OCI-LY3 (cell line): ENCODE data around the gene ABCA10.
"Not testable (repeated sequence)": the region's sequence is repeated elsewhere in the genome, so short reads cannot be mapped to it uniquely, and the experiment has no call there.

Experiments
- H2AFZ ChIP-seq: fragments of 200-600, 300-600 bp; shearing (Covaris generic); 2 replicates; pipeline ENCODE4 v1.6.0; 2014; ENCODE audit warnings: antibody characterized with exemption, low read depth, low read length
- H3K27ac ChIP-seq: fragments of 200-600, 300-600 bp; sonication (generic); 2 replicates; pipeline ENCODE4 v1.5.1; 2014; ENCODE audit warnings: mild to moderate bottlenecking, low read length, moderate library complexity, mixed read lengths
- H3K27me3 ChIP-seq: fragments of 200-600, 300-600 bp; sonication (generic); 2 replicates; pipeline ENCODE4 v1.6.1; 2014; ENCODE audit warnings: low read depth, low read length, mixed read lengths
- H3K36me3 ChIP-seq: fragments of 200-600, 300-600 bp; sonication (generic); replicated peaks from 2 replicates; pipeline ENCODE3; 2014; ENCODE audit warnings: low read depth, low read length, mixed read lengths
- H3K4me1 ChIP-seq: fragments of 300-600, 200-600 bp; sonication (generic); 2 replicates; pipeline ENCODE4 v1.6.1; 2014; ENCODE audit warnings: low read length, mixed read lengths
- H3K4me2 ChIP-seq: fragments of 200-600, 300-600 bp; sonication (generic); 2 replicates; pipeline ENCODE4 v1.6.1; 2014; ENCODE audit warnings: low read length, mixed read lengths
- H3K4me3 ChIP-seq: fragments of 300-600, 200-600 bp; sonication (generic); 2 replicates; pipeline ENCODE4 v1.5.1; 2014; ENCODE audit warnings: antibody characterized with exemption, mild to moderate bottlenecking, low read length, moderate library complexity
- H3K79me2 ChIP-seq: fragments of 300-600, 200-600 bp; shearing (Covaris generic); 2 replicates; pipeline ENCODE4 v1.6.1; 2014; ENCODE audit warnings: mild to moderate bottlenecking, low read length, mixed read lengths
- H3K9ac ChIP-seq: fragments of 300-600, 200-600 bp; shearing (Covaris generic); 2 replicates; pipeline ENCODE4 v1.6.0; 2014; ENCODE audit warnings: mild to moderate bottlenecking, low read length, moderate library complexity
- H3K9me3 ChIP-seq: fragments of 200-600, 300-600 bp; shearing (Covaris generic); 2 replicates; pipeline ENCODE4 v1.6.1; 2014; ENCODE audit warnings: low read length, mixed read lengths; ENCODE audit not compliant: insufficient read depth
- H4K20me1 ChIP-seq: fragments of 200-600, 300-600 bp; sonication (generic); 2 replicates; pipeline ENCODE4 v1.6.1; 2016; ENCODE audit warnings: low read length, mixed read lengths; ENCODE audit not compliant: insufficient read depth
- EZH2phosphoT487 ChIP-seq: fragments of 200-600 bp; shearing (Covaris generic); IDR thresholded peaks from 2 replicates; pipeline ENCODE4 v1.6.1; 2018; ENCODE audit warnings: antibody characterized with exemption, mixed run types, low read depth
- TF ChIP-seq, protein P1 (sequence below): fragments of 200-600, 300-600 bp; sonication (generic); IDR thresholded peaks from 2 replicates; pipeline ENCODE4 v1.5.1; 2014; ENCODE audit warnings: antibody characterized with exemption, low read length, low read depth

Gene ABCA10

DNA sequence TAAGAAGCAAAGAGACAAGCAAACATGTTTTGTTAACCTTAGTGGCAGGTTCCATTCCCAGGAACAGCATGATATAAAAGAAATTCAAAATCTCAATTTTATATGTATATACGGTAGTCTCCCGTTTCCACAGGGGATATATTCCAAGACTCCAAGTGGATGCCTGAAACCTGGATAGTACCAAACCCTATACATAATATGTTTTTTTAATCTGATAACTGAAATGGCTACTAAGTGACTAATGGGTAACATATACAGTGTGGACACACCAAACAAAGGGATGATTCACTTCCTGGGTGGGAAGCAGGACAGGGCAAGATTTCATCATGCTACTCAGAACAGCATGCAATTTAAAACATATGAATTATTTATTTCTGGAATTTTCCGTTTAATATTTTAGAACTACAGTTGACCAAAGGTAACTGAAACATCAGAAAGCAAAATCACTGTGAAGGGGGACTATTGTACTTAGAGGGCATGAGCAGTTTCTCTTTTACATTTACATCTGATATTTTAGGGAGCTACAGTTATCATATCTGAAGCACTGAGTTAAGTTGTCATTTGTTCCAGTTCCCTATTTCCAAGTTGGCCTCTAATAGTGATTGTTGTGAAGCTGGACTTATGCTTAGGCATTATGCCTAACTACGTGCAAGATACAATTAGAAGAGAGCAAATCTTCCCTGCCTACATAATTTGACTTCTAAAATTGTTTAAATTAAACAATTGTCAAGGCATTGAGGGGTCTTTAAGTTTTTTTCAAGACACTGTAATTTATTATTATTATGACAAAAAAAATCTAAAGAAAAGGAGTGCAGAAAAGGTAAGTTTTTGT, 52.8 kb downstream of the ABCA10 start:
- no peaks in the 10 kb centered on the region for H4K20me1 ChIP-seq
- no peaks in the 10 kb centered on the region for H3K36me3 ChIP-seq
- H3K4me2 ChIP-seq: no peak overlapping the region
- no peak for TF ChIP-seq EZH2phosphoT487
- TF ChIP-seq, protein P1, sequence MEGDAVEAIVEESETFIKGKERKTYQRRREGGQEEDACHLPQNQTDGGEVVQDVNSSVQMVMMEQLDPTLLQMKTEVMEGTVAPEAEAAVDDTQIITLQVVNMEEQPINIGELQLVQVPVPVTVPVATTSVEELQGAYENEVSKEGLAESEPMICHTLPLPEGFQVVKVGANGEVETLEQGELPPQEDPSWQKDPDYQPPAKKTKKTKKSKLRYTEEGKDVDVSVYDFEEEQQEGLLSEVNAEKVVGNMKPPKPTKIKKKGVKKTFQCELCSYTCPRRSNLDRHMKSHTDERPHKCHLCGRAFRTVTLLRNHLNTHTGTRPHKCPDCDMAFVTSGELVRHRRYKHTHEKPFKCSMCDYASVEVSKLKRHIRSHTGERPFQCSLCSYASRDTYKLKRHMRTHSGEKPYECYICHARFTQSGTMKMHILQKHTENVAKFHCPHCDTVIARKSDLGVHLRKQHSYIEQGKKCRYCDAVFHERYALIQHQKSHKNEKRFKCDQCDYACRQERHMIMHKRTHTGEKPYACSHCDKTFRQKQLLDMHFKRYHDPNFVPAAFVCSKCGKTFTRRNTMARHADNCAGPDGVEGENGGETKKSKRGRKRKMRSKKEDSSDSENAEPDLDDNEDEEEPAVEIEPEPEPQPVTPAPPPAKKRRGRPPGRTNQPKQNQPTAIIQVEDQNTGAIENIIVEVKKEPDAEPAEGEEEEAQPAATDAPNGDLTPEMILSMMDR: no peak
- no peaks in the 10 kb centered on the region for H3K27me3 ChIP-seq
- H3K27ac ChIP-seq: no peak overlapping the region
- H3K4me1 ChIP-seq: peaks cover 18% of the 10 kb centered on the region
- no peaks in the 10 kb centered on the region for H3K9me3 ChIP-seq
- no peak overlapping the region for H3K9ac ChIP-seq
- no peak overlapping the region for H2AFZ ChIP-seq
- H3K79me2 ChIP-seq: no peaks in the 10 kb centered on the region
- no peak overlapping the region for H3K4me3 ChIP-seq

DNA sequence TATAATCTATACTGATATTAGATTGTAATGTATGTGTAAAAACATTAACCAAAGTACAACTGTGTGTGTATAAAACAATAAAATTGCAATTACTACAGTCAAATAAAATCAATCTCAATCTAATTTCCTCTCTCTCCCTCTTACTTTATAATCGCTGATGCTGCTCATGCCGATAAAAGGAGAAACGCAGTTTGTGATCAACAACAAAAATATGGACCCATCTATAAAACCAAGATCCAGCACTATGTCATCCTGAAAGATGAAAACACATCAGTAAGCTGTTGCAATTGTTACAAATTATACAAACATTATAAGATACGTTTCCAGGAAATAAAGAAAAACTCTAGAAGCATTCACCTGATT, 53.4 kb downstream of the ABCA10 start:
- Histone ChIP-seq H3K4me2 (no peak overlapping the region), H3K27ac (no peak overlapping the region), H3K36me3 (no peaks in the 10 kb centered on the region), H3K4me3 (no peak overlapping the region), H4K20me1 (no peaks in the 10 kb centered on the region), H3K9ac (no peak overlapping the region), H2AFZ (no peak overlapping the region), H3K4me1 (peaks cover 24% of the 10 kb centered on the region), H3K9me3 (no peaks in the 10 kb centered on the region), H3K27me3 (no peaks in the 10 kb centered on the region), H3K79me2 (no peaks in the 10 kb centered on the region)
- TF ChIP-seq EZH2phosphoT487: no peak
- TF ChIP-seq, protein P1: no peak

DNA sequence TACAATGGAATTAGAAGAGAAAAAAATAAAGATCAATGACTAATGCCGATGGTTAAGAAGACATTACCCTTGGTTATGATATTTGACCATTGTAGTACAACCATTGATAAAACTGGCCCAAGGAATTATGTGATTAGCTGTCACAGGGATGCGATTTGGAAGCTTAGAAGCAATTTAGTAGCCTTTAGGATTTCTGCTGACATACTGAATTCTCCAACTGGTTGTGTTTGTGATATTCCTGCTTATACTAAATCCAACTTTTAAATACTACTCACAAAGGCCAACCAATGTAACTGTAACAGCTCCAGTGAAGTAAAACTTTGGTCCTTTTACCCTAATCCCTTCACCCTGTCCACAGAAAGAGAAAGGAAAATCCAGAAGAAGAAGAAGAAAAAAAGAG, 55.5 kb downstream of the ABCA10 start:
- H3K9me3 ChIP-seq: no peaks in the 10 kb centered on the region
- H3K4me2 ChIP-seq: no peak overlapping the region
- H3K4me3 ChIP-seq: no peak overlapping the region
- H3K27ac ChIP-seq: no peak overlapping the region
- H3K9ac ChIP-seq: no peak overlapping the region
- no peaks in the 10 kb centered on the region for H3K36me3 ChIP-seq
- no peaks in the 10 kb centered on the region for H3K27me3 ChIP-seq
- H4K20me1 ChIP-seq: no peaks in the 10 kb centered on the region
- no peak overlapping the region for H2AFZ ChIP-seq
- TF ChIP-seq, protein P1: no peak
- no peak for TF ChIP-seq EZH2phosphoT487
- H3K4me1 ChIP-seq: peaks cover 17% of the 10 kb centered on the region
- H3K79me2 ChIP-seq: no peaks in the 10 kb centered on the region

DNA sequence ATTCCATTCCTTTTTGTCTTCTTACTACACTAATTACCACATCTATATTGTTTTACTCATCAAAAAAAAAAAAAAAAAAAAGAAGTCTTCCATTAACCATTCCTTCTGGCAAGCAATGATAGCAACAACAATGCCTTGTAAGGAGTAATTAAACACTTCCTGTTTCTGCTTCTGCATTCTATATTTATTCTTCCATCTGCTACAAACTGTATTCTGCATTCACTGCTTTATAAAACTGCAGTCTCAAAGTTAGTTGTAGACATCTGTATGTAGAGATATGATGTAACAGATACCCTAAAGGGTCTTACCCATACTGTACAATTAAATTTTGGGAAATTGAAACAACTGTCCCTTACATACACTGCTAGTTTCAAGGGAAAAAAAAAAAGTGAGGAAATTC, 58.2 kb downstream of the ABCA10 start:
- H3K27ac ChIP-seq: no peak overlapping the region
- no peak overlapping the region for H3K4me2 ChIP-seq
- no peak overlapping the region for H3K9ac ChIP-seq
- no peak overlapping the region for H2AFZ ChIP-seq
- no peaks in the 10 kb centered on the region for H3K36me3 ChIP-seq
- H3K79me2 ChIP-seq: no peaks in the 10 kb centered on the region
- H3K27me3 ChIP-seq: no peaks in the 10 kb centered on the region
- TF ChIP-seq, protein P1: no peak
- TF ChIP-seq EZH2phosphoT487: no peak
- peaks cover 7% of the 10 kb centered on the region for H3K4me1 ChIP-seq
- H4K20me1 ChIP-seq: no peaks in the 10 kb centered on the region
- no peaks in the 10 kb centered on the region for H3K9me3 ChIP-seq
- H3K4me3 ChIP-seq: no peak overlapping the region

DNA sequence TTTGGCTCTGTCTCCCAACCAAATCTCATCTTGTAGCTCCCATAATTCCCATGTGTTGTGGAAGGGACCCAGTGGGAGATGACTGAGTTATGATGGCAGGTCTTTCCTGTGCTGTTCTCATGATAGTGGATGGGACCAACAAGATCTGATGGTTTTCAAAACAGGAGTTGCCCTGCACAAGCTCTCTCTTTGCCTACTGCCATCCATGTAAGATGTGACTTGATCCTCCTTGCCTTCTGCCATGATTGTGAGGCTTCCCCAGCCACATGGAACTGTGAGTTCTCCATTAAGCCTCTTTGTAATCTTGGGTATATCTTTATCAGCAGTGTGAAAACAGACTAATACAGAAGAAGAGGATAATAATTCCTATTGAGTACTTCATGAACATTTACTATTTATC, 60.0 kb downstream of the ABCA10 start:
- H3K9ac ChIP-seq, H3K9me3 ChIP-seq, H4K20me1 ChIP-seq, H3K4me3 ChIP-seq, H3K4me2 ChIP-seq, H3K36me3 ChIP-seq, H3K27ac ChIP-seq, H3K27me3 ChIP-seq, H2AFZ ChIP-seq, H3K79me2 ChIP-seq, H3K4me1 ChIP-seq: not testable (repeated sequence)
